PFSK-1 (cell line): ENCODE data around the gene TSPAN2.

Experiments used
- FOXP2 ChIP-seq: optimal IDR thresholded peaks from 2 replicates; pipeline ENCODE3; 2011; ENCODE audit warnings: borderline replicate concordance, control low read depth, inconsistent platforms; ENCODE audit not compliant: insufficient read depth; ENCODE audit errors: extremely low read length, extremely low read depth
- POLR2AphosphoS5 ChIP-seq: IDR thresholded peaks from 2 replicates; pipeline ENCODE4 v1.6.1; 2012; ENCODE audit warnings: low read depth, mild to moderate bottlenecking, control low read depth, low read length, moderate library complexity
- REST ChIP-seq, 2 experiments: IDR thresholded peaks; 2 replicates each; pipeline versions ENCODE4 v1.6.1 to v1.8.0; 2011 to 2012; ENCODE audit warnings: low read depth in 2 of 2, low read length in 2 of 2, control low read depth in 1 of 2, inconsistent platforms in 1 of 2, mild to moderate bottlenecking in 1 of 2, moderate library complexity in 1 of 2; ENCODE audit not compliant: insufficient read depth in 1 of 2
- SIN3A ChIP-seq: IDR thresholded peaks from 2 replicates; pipeline ENCODE4 v1.6.1; 2012; ENCODE audit warnings: mild to moderate bottlenecking, low read length, moderate library complexity, borderline replicate concordance; ENCODE audit not compliant: insufficient read depth
- TAF1 ChIP-seq: IDR thresholded peaks from 2 replicates; pipeline ENCODE4 v1.6.1; 2012; ENCODE audit warnings: low read length, control low read depth, borderline replicate concordance; ENCODE audit not compliant: insufficient read depth

The TSPAN2 gene

GRCh38 chr1:115127539-115127938 is 38.2 kb upstream of the TSPAN2 start:
- TF ChIP-seq SIN3A (no peak), FOXP2 (no peak), TAF1 (no peak), REST (IDR thresholded peaks at IDR 0.05; ENCODE audit: insufficient read depth in 1 of 2, low read depth in 2 of 2, low read length in 2 of 2) (no peak), POLR2AphosphoS5 (no peak)

DNA sequence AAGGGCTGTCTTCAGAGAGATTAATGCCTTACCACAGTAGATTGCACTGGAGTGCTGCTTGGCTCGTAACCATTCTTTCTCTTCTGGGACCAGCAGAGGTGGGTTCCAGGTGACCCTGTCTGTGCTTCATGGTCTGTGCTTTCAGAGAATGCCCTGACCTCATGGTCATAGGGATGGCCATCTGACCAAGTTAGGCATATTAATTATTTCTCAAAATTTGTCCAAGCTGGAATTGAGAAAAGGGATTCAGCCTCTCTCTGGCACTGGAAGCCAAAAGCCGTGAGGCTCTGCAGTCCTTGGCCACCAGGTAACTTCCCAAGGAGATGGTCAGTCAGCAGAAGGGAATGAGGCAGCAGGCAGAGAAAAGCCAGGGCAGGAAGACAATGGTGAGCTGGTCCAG is 37.2 kb upstream of the TSPAN2 start:
- TF ChIP-seq POLR2AphosphoS5 (no peak), SIN3A (no peak), FOXP2 (no peak), TAF1 (no peak), REST (IDR thresholded peaks at IDR 0.05; ENCODE audit: insufficient read depth in 1 of 2, low read depth in 2 of 2, low read length in 2 of 2) (no peak)

DNA sequence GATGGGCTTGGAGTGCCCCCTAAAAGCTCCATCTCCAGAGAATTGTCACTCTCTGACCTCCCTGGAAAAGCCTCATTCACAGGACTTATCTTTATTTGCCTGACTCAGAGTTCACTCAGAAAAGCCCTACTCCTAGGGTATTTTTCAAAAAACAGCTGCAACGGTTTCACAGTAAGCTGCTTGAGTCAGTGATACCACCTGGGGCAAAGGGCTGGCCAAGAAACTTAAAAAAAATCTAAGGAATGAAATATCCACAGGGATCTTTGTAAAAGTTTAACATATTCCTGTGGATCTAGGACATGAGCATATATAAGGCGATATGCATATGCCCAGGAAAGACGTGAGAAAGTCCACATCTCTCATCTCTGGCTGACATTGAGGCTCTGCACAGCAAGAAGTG is 33.8 kb upstream of the TSPAN2 start:
- TF ChIP-seq POLR2AphosphoS5 (no peak), TAF1 (no peak), REST (IDR thresholded peaks at IDR 0.05; ENCODE audit: insufficient read depth in 1 of 2, low read depth in 2 of 2, low read length in 2 of 2) (no peak), SIN3A (no peak), FOXP2 (no peak)

DNA sequence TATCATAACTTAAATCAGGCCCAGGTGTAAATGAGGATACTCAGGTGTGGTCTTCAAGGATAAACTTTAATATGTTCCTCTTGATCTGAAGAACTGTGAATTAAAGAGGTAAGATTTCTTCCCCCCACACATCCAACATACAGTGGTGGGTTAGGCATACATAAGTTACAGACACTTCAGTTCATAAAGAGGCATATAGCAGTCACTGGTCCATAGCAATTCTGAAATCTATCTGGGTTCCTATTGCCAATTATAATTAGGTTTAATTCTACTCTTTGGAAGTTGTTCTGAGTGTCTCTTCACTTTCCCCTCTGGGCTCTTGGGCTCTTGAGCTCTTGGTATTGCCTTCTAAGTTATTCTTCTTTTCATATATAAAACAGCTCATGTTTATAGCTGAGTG is 32.5 kb upstream of the TSPAN2 start:
- TF ChIP-seq FOXP2 (no peak), POLR2AphosphoS5 (no peak), SIN3A (no peak), REST (IDR thresholded peaks at IDR 0.05; ENCODE audit: insufficient read depth in 1 of 2, low read depth in 2 of 2, low read length in 2 of 2) (no peak), TAF1 (no peak)

- TF ChIP-seq FOXP2 (no peak), TAF1 (no peak), REST (IDR thresholded peaks at IDR 0.05; ENCODE audit: insufficient read depth in 1 of 2, low read depth in 2 of 2, low read length in 2 of 2) (no peak), POLR2AphosphoS5 (no peak), SIN3A (no peak)
Measured at GRCh38 chr1:115120296-115120695, 31.0 kb upstream of the TSPAN2 start.
